Panc1 (cell line): ENCODE data around the gene JOSD1. TPM values are rescaled to one million over a fixed set of nuclear protein-coding genes. Genes with fewer than 3 reads are reported as not detected.

ENCODE experiments used
- ATAC-seq: fragments of 200-7000 bp; cut with Tn5 transposase; 2 replicates; pipeline ENCODE4 v1.9.1; 2020; ENCODE audit warnings: mild to moderate bottlenecking, moderate library complexity
- BruUV-seq: library from RNA; stranded (reverse); fragments of 400-500 nt; replicated peaks from 2 replicates; lab custom pipeline; 2021; lab: Mats Ljungman, UMichigan
- CTCF ChIA-PET: fragments of 300-600 bp; sonication (Branson Sonifier 250); formaldehyde crosslinking; loops from one replicate; lab custom pipeline; 2022; ENCODE audit warnings: antibody characterized with exemption; lab: Charles Lee
- POLR2A ChIA-PET: fragments of 300-600 bp; sonication (Branson Sonifier 250); formaldehyde crosslinking; loops from one replicate; lab custom pipeline; 2022; ENCODE audit warnings: antibody characterized with exemption; lab: Charles Lee
- DNase-seq: peaks from one replicate; pipeline ENCODE4 v3.0.0-alpha.2; 2010; ENCODE audit warnings: low read depth, low spot score
- H3K27ac ChIP-seq: 2 replicates; pipeline ENCODE4 v1.5.1; 2011; ENCODE audit warnings: mild to moderate bottlenecking, low read length, inconsistent platforms
- H3K27me3 ChIP-seq: fragments of 200-500 bp; sonication (Bioruptor generic); 2 replicates; pipeline ENCODE4 v1.6.0; 2014; ENCODE audit warnings: low read length, inconsistent platforms; ENCODE audit not compliant: control insufficient read depth, insufficient read depth
- H3K36me3 ChIP-seq: fragments of 200-500 bp; sonication (Bioruptor generic); 2 replicates; pipeline ENCODE4 v1.5.1; 2014; ENCODE audit warnings: inconsistent platforms, mild to moderate bottlenecking, low read length, moderate library complexity; ENCODE audit not compliant: control insufficient read depth, insufficient read depth
- H3K4me1 ChIP-seq: 2 replicates; pipeline ENCODE4 v1.5.1; 2011; ENCODE audit warnings: inconsistent platforms, mild to moderate bottlenecking, low read length, moderate library complexity; ENCODE audit not compliant: control insufficient read depth, insufficient read depth
- H3K4me3 ChIP-seq, 2 experiments: 2 replicates each; pipeline ENCODE4 v1.5.1; 2011 to 2012; ENCODE audit warnings: low read depth in 2 of 2, low read length in 2 of 2, mild to moderate bottlenecking in 2 of 2, inconsistent platforms in 1 of 2, moderate library complexity in 1 of 2
- H3K9me3 ChIP-seq: fragments of 200-500 bp; sonication (Bioruptor generic); 2 replicates; pipeline ENCODE4 v1.5.1; 2014; ENCODE audit warnings: low read depth, mild to moderate bottlenecking, inconsistent platforms, low read length, moderate library complexity; ENCODE audit not compliant: control insufficient read depth, insufficient read depth
- CTCF ChIP-seq: fragments of 450-650 bp; IDR thresholded peaks from 2 replicates; pipeline ENCODE4 v1.5.1; 2017; ENCODE audit warnings: mild to moderate bottlenecking
- POLR2AphosphoS5 ChIP-seq: IDR thresholded peaks from 2 replicates; pipeline ENCODE4 v1.6.1; 2012; ENCODE audit warnings: mild to moderate bottlenecking, low read depth, low read length, moderate library complexity
- REST ChIP-seq, 2 experiments: IDR thresholded peaks; 2 replicates each; pipeline ENCODE4 v1.6.1; 2011 to 2012; ENCODE audit warnings: low read depth in 2 of 2, control low read depth in 1 of 2, low read length in 1 of 2, mild to moderate bottlenecking in 1 of 2, moderate library complexity in 1 of 2; ENCODE audit not compliant: insufficient read depth in 1 of 2
- SIN3A ChIP-seq: IDR thresholded peaks from 2 replicates; pipeline ENCODE4 v1.6.1; 2012; ENCODE audit warnings: low read depth, mild to moderate bottlenecking, low read length, moderate library complexity, borderline replicate concordance; ENCODE audit not compliant: insufficient read depth
- TCF7L2 ChIP-seq: IDR thresholded peaks from 2 replicates; pipeline ENCODE4 v1.6.1; 2011; ENCODE audit warnings: mild to moderate bottlenecking, low read depth, low read length, inconsistent platforms
- in situ Hi-C: cut with HindIII; loops from 2 replicates; pipeline ENCODE4 v1.10.0; 2016; ENCODE audit warnings: low sequenced_read_pairs, low pct_unique_long_range_greater_than_20kb
- intact Hi-C: fragments of 100-400 bp; cut with micrococcal nuclease; formaldehyde crosslinking; loops from one replicate; pipeline ENCODE4 v1.10.0; 2022; ENCODE audit not compliant: unreplicated experiment
- total RNA-seq: library from RNA; stranded (reverse); gene quantifications from one replicate; pipeline ENCODE4 v1.2.1, GENCODE V29; 2021; ENCODE audit not compliant: unreplicated experiment

Gene JOSD1
- total RNA-seq, 1 experiment from 2014 or later = 35.1 TPM

- ATAC-seq = no peak
- Histone ChIP-seq H3K27ac (no peak overlapping the region), H3K27me3 (no peaks in the 10 kb centered on the region), H3K36me3 (peaks cover 7% of the 10 kb centered on the region; the same call in 1 of the 2 replicates), H3K4me3 (no peak overlapping the region), H3K4me1 (peaks cover 4% of the 10 kb centered on the region), H3K9me3 (no peaks in the 10 kb centered on the region)
- ChIA-PET CTCF (no interaction called here), POLR2A (no interaction called here)
- in situ Hi-C loops (no loop called here), intact Hi-C loops (no loop called here)
- no peak for DNase-seq
- BruUV-seq = no TSS peak
- TF ChIP-seq CTCF (no peak), POLR2AphosphoS5 (no peak), SIN3A (no peak), TCF7L2 (no peak), REST (IDR thresholded peaks at IDR 0.05; ENCODE audit: insufficient read depth in 1 of 2, low read depth in 2 of 2, low read length in 1 of 2) (no peak)
These were observed 20.8 kb upstream of the JOSD1 start for GRCh38 chr22:38721551-38721950.

GRCh38 chr22:38720350-38720749 is 19.6 kb upstream of the JOSD1 start:
- ATAC-seq (no peak), DNase-seq (no peak)
- BruUV-seq = no TSS peak
- TF ChIP-seq SIN3A (no peak), POLR2AphosphoS5 (no peak), REST (IDR thresholded peaks at IDR 0.05; ENCODE audit: insufficient read depth in 1 of 2, low read depth in 2 of 2, low read length in 1 of 2) (no peak), TCF7L2 (no peak), CTCF (no peak)
- ChIA-PET POLR2A (interaction anchor here (0.7 kb wide), 1 partner anchor 20 kb away, joined by 6 read pairs; no protein-coding TSS in a partner anchor), CTCF (interaction anchor here (0.6 kb wide), 1 partner anchor 154 kb away, joined by 3 read pairs; no protein-coding TSS in a partner anchor)
- Histone ChIP-seq H3K27ac (no peak overlapping the region), H3K4me1 (peaks cover 4% of the 10 kb centered on the region), H3K4me3 (no peak overlapping the region), H3K9me3 (no peaks in the 10 kb centered on the region), H3K27me3 (no peaks in the 10 kb centered on the region), H3K36me3 (peaks cover 7% of the 10 kb centered on the region; the same call in 1 of the 2 replicates)
- in situ Hi-C loops = no loop called here
- intact Hi-C loops = no loop called here
